ENCODE results near the gene ANKRD13C. TPM values are rescaled to one million over a fixed set of nuclear protein-coding genes. Genes with fewer than 3 reads are reported as not detected.

Gene ANKRD13C
- total and polyA plus RNA-seq, 2 of the 4 experiments (the other 2 are of a cell fraction): 8.3 to 10.9 TPM

DNA sequence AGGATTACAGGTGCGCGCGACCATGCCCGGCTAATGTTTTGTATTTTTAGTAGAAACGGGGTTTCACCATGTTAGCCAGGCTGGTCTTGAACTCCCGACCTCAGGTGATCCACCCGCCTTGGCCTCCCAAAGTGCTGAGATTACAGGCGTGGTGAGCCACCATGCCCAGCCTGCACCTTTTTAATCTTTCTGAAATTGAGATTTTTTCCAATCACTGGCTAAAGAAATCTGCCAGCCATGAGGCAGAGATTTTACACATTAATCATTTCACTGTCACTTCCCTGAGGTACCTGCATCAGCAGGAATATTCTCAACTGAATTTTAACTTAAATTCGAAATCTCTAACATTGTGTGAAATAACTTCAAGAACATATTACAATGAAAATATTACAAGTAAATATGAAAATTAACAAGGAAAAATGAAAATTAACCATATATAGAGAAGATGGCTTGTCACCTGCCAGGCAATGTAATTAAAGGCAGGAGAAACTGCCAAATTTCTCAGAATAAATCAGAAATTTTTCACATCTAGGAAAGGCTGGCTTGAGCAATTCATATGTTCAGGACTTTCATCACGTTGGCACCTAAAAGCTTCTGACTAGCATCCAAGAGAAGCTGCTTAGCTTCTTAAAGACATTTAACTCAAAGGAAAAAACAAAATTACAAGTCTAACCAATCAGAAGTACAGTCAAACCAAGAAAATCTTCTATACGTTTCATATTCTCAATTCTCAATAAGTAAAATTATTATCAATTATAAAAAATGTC, 5.9 kb downstream of the ANKRD13C start:
- ATAC-seq (ENCODE audit: low read depth): no peak
- Histone ChIP-seq H3K4me3 (ENCODE audit: insufficient read depth, low read depth, low read length) (no peak overlapping the region), H4K91ac (ENCODE audit: insufficient read depth, low read depth, low read length) (no peak overlapping the region), H2BK5ac (ENCODE audit: low read depth, low read length, poor library complexity, severe bottlenecking) (no peak overlapping the region), H2BK20ac (ENCODE audit: low read depth, low read length) (no peak overlapping the region), H2BK120ac (ENCODE audit: low read depth, low read length) (no peak overlapping the region), H3K27me3 (ENCODE audit: control insufficient read depth, insufficient read depth, low read length) (no peaks in the 10 kb centered on the region), H3K14ac (replicated peaks; ENCODE audit: low read depth, low read length) (no peak overlapping the region), H3K27ac (ENCODE audit: insufficient read depth, low read length) (no peak overlapping the region), H4K8ac (ENCODE audit: low read depth in 2 of 2, low read length in 2 of 2) (no peak overlapping the region), H3K79me1 (ENCODE audit: low read depth in 1 of 2, low read length in 2 of 2) (peaks cover 7 to 50% of the 10 kb centered on the region in 2 experiments), H4K5ac (ENCODE audit: low read depth, low read length) (no peak overlapping the region), H2AFZ (replicated peaks; ENCODE audit: low read length, poor library complexity) (no peak overlapping the region), H2BK15ac (ENCODE audit: low read depth, low read length) (no peak overlapping the region), H3K36me3 (ENCODE audit: control insufficient read depth, insufficient read depth, low read length) (no peaks in the 10 kb centered on the region), H3K4ac (ENCODE audit: low read depth, low read length) (no peak overlapping the region), H3K4me1 (ENCODE audit: control insufficient read depth, insufficient read depth, low read length) (no peaks in the 10 kb centered on the region), H3K4me2 (ENCODE audit: low read depth, low read length) (no peak overlapping the region), H3K56ac (ENCODE audit: extremely low read depth, insufficient read depth, low read length) (no peak overlapping the region), H4K20me1 (ENCODE audit: insufficient read depth, low read length) (peaks cover 32% of the 10 kb centered on the region), H3K23ac (ENCODE audit: low read depth, low read length) (no peak overlapping the region), H2AK5ac (ENCODE audit: low read depth, low read length) (no peak overlapping the region), H2AK9ac (replicated peaks; ENCODE audit: low read depth, low read length, poor library complexity) (no peak overlapping the region), H3K9me1 (ENCODE audit: insufficient read depth, low read length) (peaks cover 2% of the 10 kb centered on the region), H3K18ac (ENCODE audit: low read depth, low read length) (no peak overlapping the region), H3K9ac (ENCODE audit: low read depth, low read length) (no peak overlapping the region), H3K9me3 (ENCODE audit: control insufficient read depth, insufficient read depth, low read length) (no peaks in the 10 kb centered on the region)
- BruUV-seq (replicated peaks): no TSS peak
- in situ Hi-C loops (cut with MboI; ENCODE audit: low sequenced_read_pairs): no loop called here
- ChIA-PET CTCF (no interaction called here), POLR2A (ENCODE audit: unreplicated experiment) (interaction anchor here (0.6 kb wide), 2 partner anchors 76 to 139 kb away, joined by 4 read pairs; no protein-coding TSS in a partner anchor)
- WGBS, 2 experiments (ENCODE audit: extremely low coverage in 2 of 2, insufficient read length in 1 of 2): 83% methylated on average over 1 of the region's 11 CpGs; no CpG with 5 or more reads in 1 of the 2 experiments
- dilution Hi-C loops (cut with HindIII; ENCODE audit: low sequenced_read_pairs, unreplicated experiment): no loop called here
- TF ChIP-seq MAFK (IDR thresholded peaks at IDR 0.05; ENCODE audit: low read depth, low read length): no peak
- no peak for TF ChIP-seq CHD1 (IDR thresholded peaks at IDR 0.05; ENCODE audit: low read depth, low read length)
- TF ChIP-seq NFE2L2 (IDR thresholded peaks at IDR 0.05; ENCODE audit: low read depth, low read length): no peak
- TF ChIP-seq, protein P1, sequence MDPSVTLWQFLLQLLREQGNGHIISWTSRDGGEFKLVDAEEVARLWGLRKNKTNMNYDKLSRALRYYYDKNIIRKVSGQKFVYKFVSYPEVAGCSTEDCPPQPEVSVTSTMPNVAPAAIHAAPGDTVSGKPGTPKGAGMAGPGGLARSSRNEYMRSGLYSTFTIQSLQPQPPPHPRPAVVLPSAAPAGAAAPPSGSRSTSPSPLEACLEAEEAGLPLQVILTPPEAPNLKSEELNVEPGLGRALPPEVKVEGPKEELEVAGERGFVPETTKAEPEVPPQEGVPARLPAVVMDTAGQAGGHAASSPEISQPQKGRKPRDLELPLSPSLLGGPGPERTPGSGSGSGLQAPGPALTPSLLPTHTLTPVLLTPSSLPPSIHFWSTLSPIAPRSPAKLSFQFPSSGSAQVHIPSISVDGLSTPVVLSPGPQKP (IDR thresholded peaks at IDR 0.05; ENCODE audit: borderline replicate concordance, low read depth, low read length): no peak
- no peak for TF ChIP-seq MAZ (IDR thresholded peaks at IDR 0.05; ENCODE audit: borderline replicate concordance, low read depth, low read length)
- TF ChIP-seq, protein P2, sequence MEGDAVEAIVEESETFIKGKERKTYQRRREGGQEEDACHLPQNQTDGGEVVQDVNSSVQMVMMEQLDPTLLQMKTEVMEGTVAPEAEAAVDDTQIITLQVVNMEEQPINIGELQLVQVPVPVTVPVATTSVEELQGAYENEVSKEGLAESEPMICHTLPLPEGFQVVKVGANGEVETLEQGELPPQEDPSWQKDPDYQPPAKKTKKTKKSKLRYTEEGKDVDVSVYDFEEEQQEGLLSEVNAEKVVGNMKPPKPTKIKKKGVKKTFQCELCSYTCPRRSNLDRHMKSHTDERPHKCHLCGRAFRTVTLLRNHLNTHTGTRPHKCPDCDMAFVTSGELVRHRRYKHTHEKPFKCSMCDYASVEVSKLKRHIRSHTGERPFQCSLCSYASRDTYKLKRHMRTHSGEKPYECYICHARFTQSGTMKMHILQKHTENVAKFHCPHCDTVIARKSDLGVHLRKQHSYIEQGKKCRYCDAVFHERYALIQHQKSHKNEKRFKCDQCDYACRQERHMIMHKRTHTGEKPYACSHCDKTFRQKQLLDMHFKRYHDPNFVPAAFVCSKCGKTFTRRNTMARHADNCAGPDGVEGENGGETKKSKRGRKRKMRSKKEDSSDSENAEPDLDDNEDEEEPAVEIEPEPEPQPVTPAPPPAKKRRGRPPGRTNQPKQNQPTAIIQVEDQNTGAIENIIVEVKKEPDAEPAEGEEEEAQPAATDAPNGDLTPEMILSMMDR (conservative IDR thresholded peaks at IDR 0.05; ENCODE audit: low read depth, low read length): no peak
- TF ChIP-seq CEBPB (IDR thresholded peaks at IDR 0.05; ENCODE audit: low read depth, low read length): no peak
- no peak for TF ChIP-seq RAD21 (IDR thresholded peaks at IDR 0.05; ENCODE audit: low read length)
- TF ChIP-seq MXI1 (IDR thresholded peaks at IDR 0.05; ENCODE audit: borderline replicate concordance, low read depth, low read length): no peak
- no peak for DNase-seq
- intact Hi-C loops (cut with micrococcal nuclease): no loop called here
